Panc1 (cell line): ENCODE data around the gene LRRC1. TPM values are rescaled to one million over a fixed set of nuclear protein-coding genes. Genes with fewer than 3 reads are reported as not detected.

Experiments used
- ATAC-seq: fragments of 200-7000 bp; cut with Tn5 transposase; 2 replicates; pipeline ENCODE4 v1.9.1; 2020; ENCODE audit warnings: mild to moderate bottlenecking, moderate library complexity
- BruUV-seq: library from RNA; stranded (reverse); fragments of 400-500 nt; replicated peaks from 2 replicates; lab custom pipeline; 2021; lab: Mats Ljungman, UMichigan
- CTCF ChIA-PET: fragments of 300-600 bp; sonication (Branson Sonifier 250); formaldehyde crosslinking; loops from one replicate; lab custom pipeline; 2022; ENCODE audit warnings: antibody characterized with exemption; lab: Charles Lee
- POLR2A ChIA-PET: fragments of 300-600 bp; sonication (Branson Sonifier 250); formaldehyde crosslinking; loops from one replicate; lab custom pipeline; 2022; ENCODE audit warnings: antibody characterized with exemption; lab: Charles Lee
- DNase-seq: peaks from one replicate; pipeline ENCODE4 v3.0.0-alpha.2; 2010; ENCODE audit warnings: low read depth, low spot score
- H3K27ac ChIP-seq: 2 replicates; pipeline ENCODE4 v1.5.1; 2011; ENCODE audit warnings: mild to moderate bottlenecking, low read length, inconsistent platforms
- H3K27me3 ChIP-seq: fragments of 200-500 bp; sonication (Bioruptor generic); 2 replicates; pipeline ENCODE4 v1.6.0; 2014; ENCODE audit warnings: low read length, inconsistent platforms; ENCODE audit not compliant: control insufficient read depth, insufficient read depth
- H3K36me3 ChIP-seq: fragments of 200-500 bp; sonication (Bioruptor generic); 2 replicates; pipeline ENCODE4 v1.5.1; 2014; ENCODE audit warnings: inconsistent platforms, mild to moderate bottlenecking, low read length, moderate library complexity; ENCODE audit not compliant: control insufficient read depth, insufficient read depth
- H3K4me1 ChIP-seq: 2 replicates; pipeline ENCODE4 v1.5.1; 2011; ENCODE audit warnings: inconsistent platforms, mild to moderate bottlenecking, low read length, moderate library complexity; ENCODE audit not compliant: control insufficient read depth, insufficient read depth
- H3K4me3 ChIP-seq, 2 experiments: 2 replicates each; pipeline ENCODE4 v1.5.1; 2011 to 2012; ENCODE audit warnings: low read depth in 2 of 2, low read length in 2 of 2, mild to moderate bottlenecking in 2 of 2, inconsistent platforms in 1 of 2, moderate library complexity in 1 of 2
- H3K9me3 ChIP-seq: fragments of 200-500 bp; sonication (Bioruptor generic); 2 replicates; pipeline ENCODE4 v1.5.1; 2014; ENCODE audit warnings: low read depth, mild to moderate bottlenecking, inconsistent platforms, low read length, moderate library complexity; ENCODE audit not compliant: control insufficient read depth, insufficient read depth
- POLR2AphosphoS5 ChIP-seq: IDR thresholded peaks from 2 replicates; pipeline ENCODE4 v1.6.1; 2012; ENCODE audit warnings: mild to moderate bottlenecking, low read depth, low read length, moderate library complexity
- SIN3A ChIP-seq: IDR thresholded peaks from 2 replicates; pipeline ENCODE4 v1.6.1; 2012; ENCODE audit warnings: low read depth, mild to moderate bottlenecking, low read length, moderate library complexity, borderline replicate concordance; ENCODE audit not compliant: insufficient read depth
- TCF7L2 ChIP-seq: IDR thresholded peaks from 2 replicates; pipeline ENCODE4 v1.6.1; 2011; ENCODE audit warnings: mild to moderate bottlenecking, low read depth, low read length, inconsistent platforms
- in situ Hi-C: cut with HindIII; loops from 2 replicates; pipeline ENCODE4 v1.10.0; 2016; ENCODE audit warnings: low sequenced_read_pairs, low pct_unique_long_range_greater_than_20kb
- intact Hi-C: fragments of 100-400 bp; cut with micrococcal nuclease; formaldehyde crosslinking; loops from one replicate; pipeline ENCODE4 v1.10.0; 2022; ENCODE audit not compliant: unreplicated experiment
- total RNA-seq: library from RNA; stranded (reverse); gene quantifications from one replicate; pipeline ENCODE4 v1.2.1, GENCODE V29; 2021; ENCODE audit not compliant: unreplicated experiment
- TF ChIP-seq, protein P1 (sequence below), 2 experiments: IDR thresholded peaks; 2 replicates each; pipeline ENCODE4 v1.6.1; 2011 to 2012; ENCODE audit warnings: low read depth in 2 of 2, control low read depth in 1 of 2, low read length in 1 of 2, mild to moderate bottlenecking in 1 of 2, moderate library complexity in 1 of 2; ENCODE audit not compliant: insufficient read depth in 1 of 2
- TF ChIP-seq, protein P2 (sequence below): fragments of 450-650 bp; IDR thresholded peaks from 2 replicates; pipeline ENCODE4 v1.5.1; 2017; ENCODE audit warnings: mild to moderate bottlenecking

LRRC1 gene
- total RNA-seq, 1 experiment from 2014 or later = 13.8 TPM

DNA sequence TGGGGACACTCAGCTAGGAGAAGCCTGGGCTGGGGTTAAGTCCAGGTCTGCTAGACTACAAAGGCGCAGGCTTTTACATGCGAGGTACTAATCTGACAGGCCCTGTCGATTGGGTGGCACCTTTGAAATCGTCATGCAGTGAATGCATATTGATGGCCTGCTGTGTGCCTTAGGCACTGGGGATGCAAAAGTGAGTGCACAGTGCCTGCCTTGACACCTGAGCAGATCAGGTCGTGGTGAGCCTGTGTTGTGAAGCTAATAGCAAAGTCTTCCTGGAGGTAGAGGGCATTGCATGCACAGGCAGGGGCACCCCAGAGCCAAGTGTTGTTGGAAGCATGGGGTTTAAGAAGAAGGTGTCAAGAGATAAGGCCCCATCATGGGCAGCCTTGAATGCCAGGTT lies 16.9 kb downstream of the LRRC1 start:
- H3K4me1 ChIP-seq = 0 out of 2 replicates have a peak, but pooled peaks cover 7% of the 10 kb centered on the region
- H3K27me3 ChIP-seq = no peaks in the 10 kb centered on the region
- H3K4me3 ChIP-seq = no peak overlapping the region
- H3K27ac ChIP-seq = no peak overlapping the region
- intact Hi-C loops (no loop called here), in situ Hi-C loops (no loop called here)
- no TSS peak for BruUV-seq
- ChIA-PET POLR2A (no interaction called here), CTCF (interaction anchor here (0.6 kb wide), 1 partner anchor 86 kb away, joined by 8 read pairs; no protein-coding TSS in a partner anchor)
- H3K9me3 ChIP-seq = no peaks in the 10 kb centered on the region
- ATAC-seq (0 out of 2 replicates have a peak, but pooled peaks have one; percentile 33), DNase-seq (no peak)
- no peaks in the 10 kb centered on the region for H3K36me3 ChIP-seq
- TF ChIP-seq, protein P1, sequence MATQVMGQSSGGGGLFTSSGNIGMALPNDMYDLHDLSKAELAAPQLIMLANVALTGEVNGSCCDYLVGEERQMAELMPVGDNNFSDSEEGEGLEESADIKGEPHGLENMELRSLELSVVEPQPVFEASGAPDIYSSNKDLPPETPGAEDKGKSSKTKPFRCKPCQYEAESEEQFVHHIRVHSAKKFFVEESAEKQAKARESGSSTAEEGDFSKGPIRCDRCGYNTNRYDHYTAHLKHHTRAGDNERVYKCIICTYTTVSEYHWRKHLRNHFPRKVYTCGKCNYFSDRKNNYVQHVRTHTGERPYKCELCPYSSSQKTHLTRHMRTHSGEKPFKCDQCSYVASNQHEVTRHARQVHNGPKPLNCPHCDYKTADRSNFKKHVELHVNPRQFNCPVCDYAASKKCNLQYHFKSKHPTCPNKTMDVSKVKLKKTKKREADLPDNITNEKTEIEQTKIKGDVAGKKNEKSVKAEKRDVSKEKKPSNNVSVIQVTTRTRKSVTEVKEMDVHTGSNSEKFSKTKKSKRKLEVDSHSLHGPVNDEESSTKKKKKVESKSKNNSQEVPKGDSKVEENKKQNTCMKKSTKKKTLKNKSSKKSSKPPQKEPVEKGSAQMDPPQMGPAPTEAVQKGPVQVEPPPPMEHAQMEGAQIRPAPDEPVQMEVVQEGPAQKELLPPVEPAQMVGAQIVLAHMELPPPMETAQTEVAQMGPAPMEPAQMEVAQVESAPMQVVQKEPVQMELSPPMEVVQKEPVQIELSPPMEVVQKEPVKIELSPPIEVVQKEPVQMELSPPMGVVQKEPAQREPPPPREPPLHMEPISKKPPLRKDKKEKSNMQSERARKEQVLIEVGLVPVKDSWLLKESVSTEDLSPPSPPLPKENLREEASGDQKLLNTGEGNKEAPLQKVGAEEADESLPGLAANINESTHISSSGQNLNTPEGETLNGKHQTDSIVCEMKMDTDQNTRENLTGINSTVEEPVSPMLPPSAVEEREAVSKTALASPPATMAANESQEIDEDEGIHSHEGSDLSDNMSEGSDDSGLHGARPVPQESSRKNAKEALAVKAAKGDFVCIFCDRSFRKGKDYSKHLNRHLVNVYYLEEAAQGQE (IDR thresholded peaks at IDR 0.05; ENCODE audit: insufficient read depth in 1 of 2, low read depth in 2 of 2, low read length in 1 of 2) = no peak
- TF ChIP-seq SIN3A = no peak
- TF ChIP-seq, protein P2, sequence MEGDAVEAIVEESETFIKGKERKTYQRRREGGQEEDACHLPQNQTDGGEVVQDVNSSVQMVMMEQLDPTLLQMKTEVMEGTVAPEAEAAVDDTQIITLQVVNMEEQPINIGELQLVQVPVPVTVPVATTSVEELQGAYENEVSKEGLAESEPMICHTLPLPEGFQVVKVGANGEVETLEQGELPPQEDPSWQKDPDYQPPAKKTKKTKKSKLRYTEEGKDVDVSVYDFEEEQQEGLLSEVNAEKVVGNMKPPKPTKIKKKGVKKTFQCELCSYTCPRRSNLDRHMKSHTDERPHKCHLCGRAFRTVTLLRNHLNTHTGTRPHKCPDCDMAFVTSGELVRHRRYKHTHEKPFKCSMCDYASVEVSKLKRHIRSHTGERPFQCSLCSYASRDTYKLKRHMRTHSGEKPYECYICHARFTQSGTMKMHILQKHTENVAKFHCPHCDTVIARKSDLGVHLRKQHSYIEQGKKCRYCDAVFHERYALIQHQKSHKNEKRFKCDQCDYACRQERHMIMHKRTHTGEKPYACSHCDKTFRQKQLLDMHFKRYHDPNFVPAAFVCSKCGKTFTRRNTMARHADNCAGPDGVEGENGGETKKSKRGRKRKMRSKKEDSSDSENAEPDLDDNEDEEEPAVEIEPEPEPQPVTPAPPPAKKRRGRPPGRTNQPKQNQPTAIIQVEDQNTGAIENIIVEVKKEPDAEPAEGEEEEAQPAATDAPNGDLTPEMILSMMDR = no peak
- no peak for TF ChIP-seq TCF7L2
- no peak for TF ChIP-seq POLR2AphosphoS5

DNA sequence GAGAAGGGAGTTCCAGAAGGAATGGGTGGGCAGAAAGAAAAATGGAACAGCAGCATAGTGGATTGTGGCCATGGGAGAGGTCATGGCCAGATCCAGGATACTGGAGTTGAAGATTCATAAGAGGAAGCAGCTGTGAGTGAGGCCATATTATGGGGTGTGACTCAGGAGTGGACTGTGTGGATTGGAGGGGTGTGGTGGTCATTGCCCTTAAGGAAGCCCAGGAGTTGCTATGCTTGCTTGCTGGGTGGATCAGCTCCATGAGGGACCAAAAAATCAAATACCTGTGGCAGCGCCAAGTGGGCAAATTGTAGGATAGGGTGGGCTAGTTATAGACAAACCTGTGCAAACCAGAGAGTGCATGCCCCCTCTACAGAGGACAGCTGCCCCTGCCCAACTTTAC lies 18.3 kb downstream of the LRRC1 start:
- 0 out of 2 replicates have a peak, but pooled peaks have one; percentile 15 for ATAC-seq
- intact Hi-C loops = no loop called here
- CTCF ChIA-PET = no interaction called here

More for the DNA sequence above, 18.3 kb downstream of the LRRC1 start:
- POLR2A ChIA-PET = no interaction called here
- no peaks in the 10 kb centered on the region for H3K27me3 ChIP-seq
- no TSS peak for BruUV-seq
- H3K9me3 ChIP-seq = no peaks in the 10 kb centered on the region
- TF ChIP-seq TCF7L2 (no peak), POLR2AphosphoS5 (no peak), SIN3A (no peak)
- TF ChIP-seq, protein P2 = no peak
- TF ChIP-seq, protein P1 (IDR thresholded peaks at IDR 0.05; ENCODE audit: insufficient read depth in 1 of 2, low read depth in 2 of 2, low read length in 1 of 2) = no peak
- H3K4me1 ChIP-seq = 0 out of 2 replicates have a peak, but pooled peaks cover 7% of the 10 kb centered on the region
- no peaks in the 10 kb centered on the region for H3K36me3 ChIP-seq
- in situ Hi-C loops = no loop called here
- no peak for DNase-seq
- H3K27ac ChIP-seq = no peak overlapping the region
- no peak overlapping the region for H3K4me3 ChIP-seq
